Measurements from ENCODE around the gene ABCC5.
"Not testable (repeated sequence)": the region's sequence is repeated elsewhere in the genome, so short reads cannot be mapped to it uniquely, and the experiment has no call there.

ABCC5 gene

GRCh38 chr3:184042617-184043016, 24.9 kb upstream of the ABCC5 start:
- Histone ChIP-seq H3K27me3 (ENCODE audit: control insufficient read depth in 1 of 2, insufficient read depth in 1 of 2, low read length in 2 of 2) (peaks cover 5 to 16% of the 10 kb centered on the region in 2 experiments), H3K4ac (ENCODE audit: low read depth in 1 of 2, low read length in 2 of 2) (no peak overlapping the region), H4K8ac (ENCODE audit: low read length) (no peak overlapping the region), H3K79me1 (replicated peaks; ENCODE audit: low read length, poor library complexity, severe bottlenecking) (no peaks in the 10 kb centered on the region), H3K27ac (ENCODE audit: low read length, poor library complexity, severe bottlenecking) (no peak overlapping the region), H2BK120ac (ENCODE audit: low read depth, low read length) (no peak overlapping the region), H3K36me3 (ENCODE audit: control insufficient read depth in 1 of 2, insufficient read depth in 2 of 2, low read depth in 1 of 2, low read length in 2 of 2) (no peaks in the 10 kb centered on the region), H3K18ac (ENCODE audit: low read depth in 1 of 2, low read length in 2 of 2) (no peak overlapping the region), H2BK12ac (ENCODE audit: low read length in 2 of 2) (no peak overlapping the region), H2BK15ac (ENCODE audit: low read depth, poor library complexity, severe bottlenecking) (no peak overlapping the region), H2AK5ac (ENCODE audit: low read length, severe bottlenecking) (no peak overlapping the region), H3K4me2 (ENCODE audit: low read length, poor library complexity, severe bottlenecking) (no peak overlapping the region), H3K23ac (ENCODE audit: low read length in 2 of 2) (no peak overlapping the region), H3K9ac (ENCODE audit: low read length) (no peak overlapping the region), H3K4me3 (ENCODE audit: insufficient read depth in 1 of 2, low read depth in 1 of 2, low read length in 2 of 2) (no peak overlapping the region), H3K14ac (ENCODE audit: low read length in 2 of 2) (no peak overlapping the region), H2BK5ac (ENCODE audit: low read depth, low read length, poor library complexity, severe bottlenecking) (no peak overlapping the region), H2AFZ (ENCODE audit: low read depth, low read length) (no peak overlapping the region), H3K4me1 (ENCODE audit: control insufficient read depth, insufficient read depth, low read depth, low read length) (no peaks in the 10 kb centered on the region), H4K91ac (ENCODE audit: low read length) (no peak overlapping the region), H3K9me3 (ENCODE audit: control insufficient read depth, low read length) (no peaks in the 10 kb centered on the region)
- 88% methylated on average over 1 of the region's 1 CpG for WGBS
- no peak for DNase-seq

DNA sequence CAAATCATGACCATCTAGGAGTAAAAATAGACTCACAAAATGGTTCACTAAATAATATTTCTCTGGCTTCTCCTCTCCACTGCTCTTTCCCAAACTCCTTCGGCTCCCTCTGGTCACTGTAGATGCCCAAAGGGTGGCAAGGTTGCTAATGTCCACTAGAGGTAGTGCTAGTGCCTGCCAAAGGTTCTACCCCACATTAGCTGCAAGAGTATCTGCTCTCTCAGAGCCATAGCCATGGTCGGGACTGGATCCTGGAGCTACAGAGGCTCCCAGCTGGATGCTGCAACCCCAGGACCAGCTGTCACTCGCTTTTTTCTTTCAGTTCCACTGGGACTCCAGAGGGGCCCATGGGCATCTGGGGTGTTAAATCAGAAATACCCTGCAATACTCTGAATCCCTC, 22.3 kb upstream of the ABCC5 start:
- no peak overlapping the region for H3K4ac ChIP-seq (ENCODE audit: low read depth in 1 of 2, low read length in 2 of 2)
- DNase-seq, result peak; percentile 33
- H3K4me2 ChIP-seq (ENCODE audit: low read length, poor library complexity, severe bottlenecking), result no peak overlapping the region
- H3K18ac ChIP-seq (ENCODE audit: low read depth in 1 of 2, low read length in 2 of 2), result no peak overlapping the region
- H2BK120ac ChIP-seq (ENCODE audit: low read depth, low read length), result no peak overlapping the region
- H2BK15ac ChIP-seq (ENCODE audit: low read depth, poor library complexity, severe bottlenecking), result no peak overlapping the region
- H2AFZ ChIP-seq (ENCODE audit: low read depth, low read length), result no peak overlapping the region
- no peak overlapping the region for H3K9ac ChIP-seq (ENCODE audit: low read length)
- no peak overlapping the region for H4K8ac ChIP-seq (ENCODE audit: low read length)
- no peak overlapping the region for H3K14ac ChIP-seq (ENCODE audit: low read length in 2 of 2)
- H2BK5ac ChIP-seq (ENCODE audit: low read depth, low read length, poor library complexity, severe bottlenecking), result no peak overlapping the region
- no peaks in the 10 kb centered on the region for H3K36me3 ChIP-seq (ENCODE audit: control insufficient read depth in 1 of 2, insufficient read depth in 2 of 2, low read depth in 1 of 2, low read length in 2 of 2)
- no peak overlapping the region for H2BK12ac ChIP-seq (ENCODE audit: low read length in 2 of 2)
- no peak overlapping the region for H3K27ac ChIP-seq (ENCODE audit: low read length, poor library complexity, severe bottlenecking)
- H4K91ac ChIP-seq (ENCODE audit: low read length), result no peak overlapping the region
- 36% methylated on average over 3 of the region's 3 CpGs for WGBS
- no peak overlapping the region for H3K23ac ChIP-seq (ENCODE audit: low read length in 2 of 2)
- no peaks in the 10 kb centered on the region for H3K4me1 ChIP-seq (ENCODE audit: control insufficient read depth, insufficient read depth, low read depth, low read length)
- no peak overlapping the region for H3K4me3 ChIP-seq (ENCODE audit: insufficient read depth in 1 of 2, low read depth in 1 of 2, low read length in 2 of 2)
- no peaks in the 10 kb centered on the region for H3K79me1 ChIP-seq (replicated peaks; ENCODE audit: low read length, poor library complexity, severe bottlenecking)
- H3K9me3 ChIP-seq (ENCODE audit: control insufficient read depth, low read length), result no peaks in the 10 kb centered on the region
- H3K27me3 ChIP-seq (ENCODE audit: control insufficient read depth in 1 of 2, insufficient read depth in 1 of 2, low read length in 2 of 2), result peaks cover 9 to 12% of the 10 kb centered on the region in 2 experiments
- no peak overlapping the region for H2AK5ac ChIP-seq (ENCODE audit: low read length, severe bottlenecking)

GRCh38 chr3:184039414-184039813, 21.7 kb upstream of the ABCC5 start:
- Histone ChIP-seq H2AFZ (ENCODE audit: low read depth, low read length) (no peak overlapping the region), H3K79me1 (replicated peaks; ENCODE audit: low read length, poor library complexity, severe bottlenecking) (no peaks in the 10 kb centered on the region), H3K14ac (ENCODE audit: low read length in 2 of 2) (no peak overlapping the region), H3K4me3 (ENCODE audit: insufficient read depth in 1 of 2, low read depth in 1 of 2, low read length in 2 of 2) (no peak overlapping the region), H3K9me3 (ENCODE audit: control insufficient read depth, low read length) (no peaks in the 10 kb centered on the region), H3K4ac (ENCODE audit: low read depth in 1 of 2, low read length in 2 of 2) (no peak overlapping the region), H4K91ac (ENCODE audit: low read length) (no peak overlapping the region), H3K9ac (ENCODE audit: low read length) (no peak overlapping the region), H2BK12ac (ENCODE audit: low read length in 2 of 2) (no peak overlapping the region), H3K27me3 (ENCODE audit: control insufficient read depth in 1 of 2, insufficient read depth in 1 of 2, low read length in 2 of 2) (peaks cover 10 to 14% of the 10 kb centered on the region in 2 experiments), H3K4me1 (ENCODE audit: control insufficient read depth, insufficient read depth, low read depth, low read length) (no peaks in the 10 kb centered on the region), H2BK15ac (ENCODE audit: low read depth, poor library complexity, severe bottlenecking) (no peak overlapping the region), H3K23ac (ENCODE audit: low read length in 2 of 2) (no peak overlapping the region), H3K4me2 (ENCODE audit: low read length, poor library complexity, severe bottlenecking) (no peak overlapping the region), H2AK5ac (ENCODE audit: low read length, severe bottlenecking) (no peak overlapping the region), H3K36me3 (ENCODE audit: control insufficient read depth in 1 of 2, insufficient read depth in 2 of 2, low read depth in 1 of 2, low read length in 2 of 2) (no peaks in the 10 kb centered on the region), H4K8ac (ENCODE audit: low read length) (no peak overlapping the region), H3K18ac (ENCODE audit: low read depth in 1 of 2, low read length in 2 of 2) (no peak overlapping the region), H2BK120ac (ENCODE audit: low read depth, low read length) (no peak overlapping the region), H3K27ac (ENCODE audit: low read length, poor library complexity, severe bottlenecking) (no peak overlapping the region), H2BK5ac (ENCODE audit: low read depth, low read length, poor library complexity, severe bottlenecking) (no peak overlapping the region)
- WGBS, result 66% methylated on average over 4 of the region's 5 CpGs
- peak; percentile 71 for DNase-seq

GRCh38 chr3:184038307-184038706, 20.6 kb upstream of the ABCC5 start:
- not testable (repeated sequence) for H3K27ac ChIP-seq (ENCODE audit: low read length, poor library complexity, severe bottlenecking); H3K9ac ChIP-seq (ENCODE audit: low read length); H2BK120ac ChIP-seq (ENCODE audit: low read depth, low read length); H3K9me3 ChIP-seq (ENCODE audit: control insufficient read depth, low read length); H3K18ac ChIP-seq (ENCODE audit: low read depth in 1 of 2, low read length in 2 of 2); H3K79me1 ChIP-seq (replicated peaks; ENCODE audit: low read length, poor library complexity, severe bottlenecking); H3K36me3 ChIP-seq (ENCODE audit: control insufficient read depth in 1 of 2, insufficient read depth in 2 of 2, low read depth in 1 of 2, low read length in 2 of 2); H3K4ac ChIP-seq (ENCODE audit: low read depth in 1 of 2, low read length in 2 of 2); H4K8ac ChIP-seq (ENCODE audit: low read length); H2BK5ac ChIP-seq (ENCODE audit: low read depth, low read length, poor library complexity, severe bottlenecking); H2BK12ac ChIP-seq (ENCODE audit: low read length in 2 of 2); DNase-seq; H2AFZ ChIP-seq (ENCODE audit: low read depth, low read length); H3K23ac ChIP-seq (ENCODE audit: low read length in 2 of 2); H3K4me1 ChIP-seq (ENCODE audit: control insufficient read depth, insufficient read depth, low read depth, low read length); H4K91ac ChIP-seq (ENCODE audit: low read length); H2AK5ac ChIP-seq (ENCODE audit: low read length, severe bottlenecking); H3K4me3 ChIP-seq (ENCODE audit: insufficient read depth in 1 of 2, low read depth in 1 of 2, low read length in 2 of 2); H2BK15ac ChIP-seq (ENCODE audit: low read depth, poor library complexity, severe bottlenecking); H3K14ac ChIP-seq (ENCODE audit: low read length in 2 of 2); H3K4me2 ChIP-seq (ENCODE audit: low read length, poor library complexity, severe bottlenecking)
- H3K27me3 ChIP-seq (ENCODE audit: control insufficient read depth in 1 of 2, insufficient read depth in 1 of 2, low read length in 2 of 2), result peaks cover 8 to 16% of the 10 kb centered on the region in 2 experiments
- 90% methylated on average over 3 of the region's 9 CpGs for WGBS
